RWPE2 (cell line): ENCODE data around the gene TLR2.

ENCODE experiments used
- ATAC-seq: fragments of 200-7000 bp; cut with Tn5 transposase; 3 replicates; pipeline ENCODE4 v1.9.1; 2021; ENCODE audit warnings: low read depth
- DNase-seq: peaks from one replicate; pipeline ENCODE4 v3.0.0-alpha.2; 2020; ENCODE audit warnings: low spot score
- H3K27ac ChIP-seq: fragments of 450-650 bp; 2 replicates; pipeline ENCODE4 v1.5.1; 2017; ENCODE audit warnings: mild to moderate bottlenecking; ENCODE audit not compliant: poor library complexity, severe bottlenecking
- H3K27me3 ChIP-seq: fragments of 250-450 bp; sonication (Bioruptor Pico); 2 replicates; pipeline ENCODE4 v1.5.1; 2021; ENCODE audit warnings: mild to moderate bottlenecking, moderate library complexity; ENCODE audit not compliant: insufficient read depth, poor library complexity, severe bottlenecking
- H3K36me3 ChIP-seq: fragments of 250-450 bp; sonication (Bioruptor Pico); 2 replicates; pipeline ENCODE4 v1.5.1; 2020; ENCODE audit warnings: low read depth, mild to moderate bottlenecking, moderate library complexity
- H3K4me1 ChIP-seq: fragments of 250-450 bp; sonication (Bioruptor Pico); 2 replicates; pipeline ENCODE4 v1.5.1; 2021; ENCODE audit warnings: mild to moderate bottlenecking, moderate library complexity; ENCODE audit not compliant: insufficient read depth, poor library complexity, severe bottlenecking
- H3K4me3 ChIP-seq: fragments of 250-450 bp; sonication (Bioruptor Pico); 2 replicates; pipeline ENCODE4 v1.5.1; 2021; ENCODE audit warnings: mild to moderate bottlenecking, moderate library complexity; ENCODE audit not compliant: severe bottlenecking
- H3K9me3 ChIP-seq: fragments of 250-450 bp; sonication (Bioruptor Pico); 2 replicates; pipeline ENCODE4 v1.5.1; 2021; ENCODE audit warnings: mild to moderate bottlenecking, moderate library complexity; ENCODE audit not compliant: severe bottlenecking
- TF ChIP-seq, protein P1 (sequence below): fragments of 450-650 bp; IDR thresholded peaks from one replicate; pipeline ENCODE4 v1.5.1; 2017; ENCODE audit warnings: mild to moderate bottlenecking, moderate library complexity; ENCODE audit not compliant: poor library complexity, severe bottlenecking

Gene TLR2

DNA sequence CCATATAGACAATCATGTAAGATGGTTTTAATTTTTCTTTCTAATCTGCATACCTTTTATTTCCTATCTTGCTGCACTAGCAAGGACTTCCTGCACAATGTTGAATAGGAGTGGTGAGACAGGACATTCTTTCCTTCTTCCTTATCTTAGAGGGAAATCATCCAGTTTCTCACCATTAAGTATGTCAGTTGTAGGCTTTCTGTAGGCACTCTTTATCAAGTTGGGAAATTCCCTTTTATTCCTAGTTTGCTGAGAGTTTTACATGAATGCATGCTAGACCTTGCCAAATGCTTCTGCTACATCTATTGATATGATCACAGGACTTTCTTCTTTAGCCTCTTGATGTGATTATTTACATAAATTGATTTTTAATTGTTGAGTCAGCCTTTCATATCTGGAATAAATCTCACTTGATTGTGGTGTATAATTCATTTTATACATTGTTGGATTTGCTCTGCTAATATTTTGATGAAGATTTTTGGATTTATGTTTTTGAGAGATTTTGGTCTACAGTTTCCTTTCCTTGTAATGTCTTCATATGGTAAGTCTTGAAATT is 51.9 kb downstream of the TLR2 start:
- H3K36me3 ChIP-seq = no peaks in the 10 kb centered on the region
- no peaks in the 10 kb centered on the region for H3K9me3 ChIP-seq
- TF ChIP-seq, protein P1, sequence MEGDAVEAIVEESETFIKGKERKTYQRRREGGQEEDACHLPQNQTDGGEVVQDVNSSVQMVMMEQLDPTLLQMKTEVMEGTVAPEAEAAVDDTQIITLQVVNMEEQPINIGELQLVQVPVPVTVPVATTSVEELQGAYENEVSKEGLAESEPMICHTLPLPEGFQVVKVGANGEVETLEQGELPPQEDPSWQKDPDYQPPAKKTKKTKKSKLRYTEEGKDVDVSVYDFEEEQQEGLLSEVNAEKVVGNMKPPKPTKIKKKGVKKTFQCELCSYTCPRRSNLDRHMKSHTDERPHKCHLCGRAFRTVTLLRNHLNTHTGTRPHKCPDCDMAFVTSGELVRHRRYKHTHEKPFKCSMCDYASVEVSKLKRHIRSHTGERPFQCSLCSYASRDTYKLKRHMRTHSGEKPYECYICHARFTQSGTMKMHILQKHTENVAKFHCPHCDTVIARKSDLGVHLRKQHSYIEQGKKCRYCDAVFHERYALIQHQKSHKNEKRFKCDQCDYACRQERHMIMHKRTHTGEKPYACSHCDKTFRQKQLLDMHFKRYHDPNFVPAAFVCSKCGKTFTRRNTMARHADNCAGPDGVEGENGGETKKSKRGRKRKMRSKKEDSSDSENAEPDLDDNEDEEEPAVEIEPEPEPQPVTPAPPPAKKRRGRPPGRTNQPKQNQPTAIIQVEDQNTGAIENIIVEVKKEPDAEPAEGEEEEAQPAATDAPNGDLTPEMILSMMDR = no peak
- no peaks in the 10 kb centered on the region for H3K27me3 ChIP-seq
- H3K4me1 ChIP-seq = peaks cover 10% of the 10 kb centered on the region
- DNase-seq (no peak), ATAC-seq (no peak)
- no peak overlapping the region for H3K4me3 ChIP-seq
- no peak overlapping the region for H3K27ac ChIP-seq

DNA sequence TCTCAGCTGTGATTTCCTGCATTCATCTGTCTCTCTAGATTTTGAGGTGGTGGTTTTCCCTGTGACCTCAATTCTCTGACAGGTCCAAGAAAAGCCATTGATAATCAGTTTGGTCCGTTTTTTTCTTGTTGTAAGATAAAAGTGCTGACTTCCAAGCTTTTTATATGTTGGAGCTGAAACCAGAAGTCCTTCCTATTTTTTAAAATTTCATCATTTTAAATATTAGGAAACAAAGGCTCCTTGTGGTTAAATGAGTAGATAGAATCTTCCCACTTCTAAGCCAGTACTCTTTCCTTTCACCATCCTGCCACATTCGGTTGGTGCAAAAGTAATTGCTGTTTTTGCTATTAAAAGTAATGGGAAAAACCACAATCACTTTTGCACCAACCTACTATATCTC is 57.5 kb downstream of the TLR2 start:
- no peaks in the 10 kb centered on the region for H3K27me3 ChIP-seq
- DNase-seq (no peak), ATAC-seq (no peak)
- TF ChIP-seq, protein P1 = no peak
- no peak overlapping the region for H3K27ac ChIP-seq
- no peaks in the 10 kb centered on the region for H3K4me1 ChIP-seq
- H3K36me3 ChIP-seq = no peaks in the 10 kb centered on the region
- no peak overlapping the region for H3K4me3 ChIP-seq
- H3K9me3 ChIP-seq = no peaks in the 10 kb centered on the region

DNA sequence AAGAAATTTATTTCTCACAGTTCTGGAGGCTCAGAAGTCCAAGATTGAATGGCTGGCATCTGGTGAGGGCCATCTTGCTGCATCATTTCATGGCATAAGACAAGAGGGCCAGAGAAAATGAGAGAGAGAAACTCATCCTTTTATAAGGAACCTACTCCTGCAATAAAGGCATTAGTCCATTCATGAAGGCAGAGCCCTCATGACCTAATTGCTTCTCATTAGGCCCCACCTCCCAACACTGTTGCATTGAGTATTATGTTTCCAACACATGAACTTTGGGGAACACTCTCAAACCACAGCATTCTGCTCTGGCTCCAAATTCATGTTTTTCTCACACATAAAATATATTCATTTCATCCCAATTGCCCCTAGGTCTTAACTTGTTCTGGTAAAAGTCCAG is 61.6 kb downstream of the TLR2 start:
- peaks cover 11% of the 10 kb centered on the region for H3K4me1 ChIP-seq
- H3K9me3 ChIP-seq = no peaks in the 10 kb centered on the region
- ATAC-seq (no peak), DNase-seq (no peak)
- TF ChIP-seq, protein P1 = no peak
- H3K4me3 ChIP-seq = no peak overlapping the region
- no peaks in the 10 kb centered on the region for H3K27me3 ChIP-seq
- no peaks in the 10 kb centered on the region for H3K36me3 ChIP-seq
- no peak overlapping the region for H3K27ac ChIP-seq

DNA sequence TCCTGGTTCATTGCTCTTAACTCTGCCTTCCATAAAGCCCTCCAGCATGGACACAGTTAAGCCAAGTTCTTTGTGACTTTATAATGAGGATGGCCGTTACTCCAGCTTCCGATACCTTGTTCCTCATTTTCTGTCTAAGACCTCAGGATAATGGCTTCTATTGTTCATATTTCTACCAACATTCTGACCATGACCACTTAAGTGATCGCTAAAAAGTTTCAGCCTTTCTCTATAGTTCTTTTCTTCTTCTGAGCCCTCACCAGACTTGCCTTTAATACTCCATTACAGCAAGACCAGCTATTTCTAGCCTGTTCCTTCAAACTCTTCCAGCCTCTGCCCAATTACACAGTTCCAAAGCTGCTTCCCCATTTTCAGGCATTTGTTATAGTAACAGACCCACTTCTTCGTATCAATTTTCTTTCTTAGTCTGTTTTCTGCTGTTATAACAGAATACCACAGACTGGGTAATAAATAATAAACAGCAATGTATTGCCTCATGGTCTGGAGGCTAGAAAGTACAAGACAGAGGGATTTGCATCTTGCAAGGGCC is 63.4 kb downstream of the TLR2 start:
- ATAC-seq = no peak
- H3K4me3 ChIP-seq = no peak overlapping the region
- TF ChIP-seq, protein P1 = no peak
- H3K27me3 ChIP-seq = no peaks in the 10 kb centered on the region
- no peaks in the 10 kb centered on the region for H3K9me3 ChIP-seq
- H3K4me1 ChIP-seq = peaks cover 11% of the 10 kb centered on the region
- no peaks in the 10 kb centered on the region for H3K36me3 ChIP-seq
- DNase-seq = no peak
- H3K27ac ChIP-seq = peak overlapping the region; percentile 61

DNA sequence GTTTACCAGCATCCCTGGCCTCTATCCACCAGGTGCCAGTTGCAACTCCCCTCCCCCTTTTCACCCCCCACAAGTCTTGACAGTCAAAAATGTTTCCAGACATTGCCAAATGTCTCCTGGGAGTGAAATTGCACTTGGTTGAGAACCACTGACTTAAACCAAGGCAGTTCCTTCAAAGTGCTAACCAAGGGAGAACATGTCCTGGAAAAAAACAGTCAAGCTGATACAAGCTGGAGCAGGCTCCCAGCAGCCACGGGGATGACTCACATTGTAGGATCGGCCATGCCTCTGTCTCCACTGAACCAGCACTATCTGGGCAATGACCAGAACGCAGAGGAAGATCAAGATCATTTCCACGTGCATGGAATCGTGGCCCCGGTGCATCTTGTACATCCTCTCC is 64.3 kb downstream of the TLR2 start:
- TF ChIP-seq, protein P1 = no peak
- ATAC-seq (peak; percentile 97), DNase-seq (peak; percentile 87)
- Histone ChIP-seq H3K4me3 (no peak overlapping the region), H3K27ac (peak overlapping the region; percentile 61), H3K4me1 (peaks cover 11% of the 10 kb centered on the region), H3K9me3 (no peaks in the 10 kb centered on the region), H3K36me3 (no peaks in the 10 kb centered on the region), H3K27me3 (no peaks in the 10 kb centered on the region)
